Spleen (tissue), 7 donors: ENCODE data around the gene ZNF575.

Source experiments
- POLR2A ChIP-seq, 3 donors: fragments of 450-650 bp; IDR thresholded peaks; one replicate each; pipeline ENCODE4 v1.5.1; 2017; ENCODE audit warnings: antibody characterized with exemption in 3 of 3, mild to moderate bottlenecking in 1 of 3
- POLR2AphosphoS5 ChIP-seq, 3 donors: sonication (generic); formaldehyde crosslinking; IDR thresholded peaks; one replicate each; pipeline ENCODE4 v1.5.1; 2017; ENCODE audit warnings: antibody characterized with exemption in 3 of 3
- TF ChIP-seq, protein P1 (sequence below), 11 experiments: fragments of 200-600 bp in 7 of 11; fragments of 450-650 bp in 4 of 11; sonication (generic) in 4 of 11; IDR thresholded peaks in 8 of 11; conservative IDR thresholded peaks in 3 of 11; 1 replicate in 7 of 11; 2 replicates in 4 of 11; pipeline versions ENCODE4 v1.4.0 to v1.8.0; 2016 to 2021; ENCODE audit warnings: antibody characterized with exemption in 11 of 11, inconsistent platforms in 4 of 11, mild to moderate bottlenecking in 1 of 11
- donor health status: DM: no; HTN: no; CAD: no; lungs with moderate emphysema.
- donor health status: DM: no; HTN: no; CAD: no.
- donor health status: DM: no; HTN: no; CAD: no.

DNA sequence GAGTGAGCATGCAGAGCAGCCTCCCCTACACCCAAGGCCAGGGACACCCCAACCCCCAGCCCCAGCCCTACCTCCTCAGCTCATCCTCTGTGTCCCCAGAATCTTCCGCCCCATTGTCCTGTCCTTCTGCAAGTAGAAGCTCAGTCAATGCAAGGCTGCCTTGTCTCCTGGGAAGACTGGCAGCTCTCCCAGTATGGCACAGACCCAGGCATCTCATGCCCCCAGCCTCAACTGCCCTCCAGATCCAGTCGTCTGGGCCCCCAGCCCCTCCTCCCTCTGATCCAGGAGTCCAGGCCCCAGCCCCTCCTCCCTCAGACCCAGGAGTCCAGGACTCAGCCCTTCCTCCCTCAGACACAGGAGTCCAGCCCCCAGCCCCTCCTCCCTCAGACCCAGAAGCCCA, 13.0 kb downstream of the ZNF575 start:
- TF ChIP-seq, protein P1, sequence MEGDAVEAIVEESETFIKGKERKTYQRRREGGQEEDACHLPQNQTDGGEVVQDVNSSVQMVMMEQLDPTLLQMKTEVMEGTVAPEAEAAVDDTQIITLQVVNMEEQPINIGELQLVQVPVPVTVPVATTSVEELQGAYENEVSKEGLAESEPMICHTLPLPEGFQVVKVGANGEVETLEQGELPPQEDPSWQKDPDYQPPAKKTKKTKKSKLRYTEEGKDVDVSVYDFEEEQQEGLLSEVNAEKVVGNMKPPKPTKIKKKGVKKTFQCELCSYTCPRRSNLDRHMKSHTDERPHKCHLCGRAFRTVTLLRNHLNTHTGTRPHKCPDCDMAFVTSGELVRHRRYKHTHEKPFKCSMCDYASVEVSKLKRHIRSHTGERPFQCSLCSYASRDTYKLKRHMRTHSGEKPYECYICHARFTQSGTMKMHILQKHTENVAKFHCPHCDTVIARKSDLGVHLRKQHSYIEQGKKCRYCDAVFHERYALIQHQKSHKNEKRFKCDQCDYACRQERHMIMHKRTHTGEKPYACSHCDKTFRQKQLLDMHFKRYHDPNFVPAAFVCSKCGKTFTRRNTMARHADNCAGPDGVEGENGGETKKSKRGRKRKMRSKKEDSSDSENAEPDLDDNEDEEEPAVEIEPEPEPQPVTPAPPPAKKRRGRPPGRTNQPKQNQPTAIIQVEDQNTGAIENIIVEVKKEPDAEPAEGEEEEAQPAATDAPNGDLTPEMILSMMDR (IDR thresholded peaks at IDR 0.05 in 8 of 11, conservative IDR thresholded peaks at IDR 0.05 in 3 of 11), result no peak
- no peak for TF ChIP-seq POLR2AphosphoS5 (IDR thresholded peaks at IDR 0.05)
- no peak for TF ChIP-seq POLR2A (IDR thresholded peaks at IDR 0.05)
